ENCODE data around the gene SLPI.

Gene SLPI

GRCh38 chr20:45269754-45270270 is 15.4 kb upstream of the SLPI start:
- no peak for DNase-seq

DNA sequence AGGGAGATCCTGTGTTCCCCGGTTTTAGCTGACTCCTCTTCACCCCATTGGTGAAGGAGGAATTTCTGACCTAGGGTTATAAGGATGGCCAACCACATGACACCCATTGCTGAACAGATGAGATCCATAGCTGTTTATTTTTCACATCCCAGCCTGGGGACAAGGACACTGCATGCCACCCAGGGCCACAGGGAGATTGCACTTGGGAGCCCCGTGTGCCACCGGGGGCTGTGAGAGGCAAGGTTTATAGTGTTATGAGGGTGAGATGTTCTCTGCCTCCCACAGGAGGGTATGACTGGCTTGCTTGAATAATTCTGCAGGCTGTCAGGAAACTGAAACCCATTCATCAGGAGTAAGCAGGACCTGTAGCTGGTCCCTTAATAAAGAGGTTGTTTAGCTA is 14.7 kb upstream of the SLPI start:
- no peak for DNase-seq

- no peak for DNase-seq
Observed at GRCh38 chr20:45268531-45268930, 14.2 kb upstream of the SLPI start.

DNA sequence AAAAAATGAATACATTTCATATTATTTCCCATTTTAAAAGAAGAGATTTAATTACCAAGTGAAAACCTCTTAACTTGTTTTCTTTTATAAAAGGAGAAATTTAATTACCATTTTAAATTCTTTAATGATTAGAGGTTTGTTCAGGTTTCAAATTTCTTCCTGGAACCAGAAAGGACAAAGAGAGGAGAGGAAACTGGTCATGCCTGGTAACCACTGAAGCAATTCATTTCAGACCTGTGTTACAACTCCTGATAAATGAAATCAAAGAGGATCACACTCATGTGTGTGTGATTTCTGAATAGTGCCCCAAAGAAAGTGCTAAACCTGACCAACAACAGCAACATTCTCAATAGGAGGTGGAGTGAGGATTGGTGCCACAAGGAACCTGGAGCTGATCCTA is 12.6 kb upstream of the SLPI start:
- no peak for DNase-seq

GRCh38 chr20:45263556-45264266 is 9.3 kb upstream of the SLPI start:
- DNase-seq: no peak

GRCh38 chr20:45258664-45259063 is 4.3 kb upstream of the SLPI start:
- DNase-seq: no peak

- no peak for DNase-seq
Observed at GRCh38 chr20:45258259-45258658, 3.9 kb upstream of the SLPI start.

- no peak for DNase-seq
Observed at GRCh38 chr20:45257711-45258110, 3.3 kb upstream of the SLPI start.

GRCh38 chr20:45257161-45257560 is 2.8 kb upstream of the SLPI start:
- DNase-seq: no peak

DNA sequence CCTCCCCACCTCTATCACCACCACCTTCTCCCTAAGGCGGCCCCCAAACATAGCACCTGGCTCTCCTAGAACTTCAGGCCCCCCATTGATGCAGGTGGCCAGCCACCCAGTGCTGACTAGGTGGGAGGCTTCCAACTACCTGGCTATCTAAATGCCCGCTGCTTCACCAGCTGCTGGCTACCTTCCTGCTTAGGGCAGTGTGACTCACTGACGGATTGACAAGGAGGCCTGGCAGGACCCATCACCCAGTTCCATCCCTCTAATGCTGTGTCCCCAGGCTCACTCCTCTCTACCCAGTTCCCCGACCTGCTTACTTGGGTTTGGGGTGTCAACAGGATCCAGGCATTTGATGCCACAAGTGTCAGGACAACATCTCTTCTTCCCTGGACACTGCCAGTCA is 1.1 kb downstream of the SLPI start:
- no peak for DNase-seq

DNA sequence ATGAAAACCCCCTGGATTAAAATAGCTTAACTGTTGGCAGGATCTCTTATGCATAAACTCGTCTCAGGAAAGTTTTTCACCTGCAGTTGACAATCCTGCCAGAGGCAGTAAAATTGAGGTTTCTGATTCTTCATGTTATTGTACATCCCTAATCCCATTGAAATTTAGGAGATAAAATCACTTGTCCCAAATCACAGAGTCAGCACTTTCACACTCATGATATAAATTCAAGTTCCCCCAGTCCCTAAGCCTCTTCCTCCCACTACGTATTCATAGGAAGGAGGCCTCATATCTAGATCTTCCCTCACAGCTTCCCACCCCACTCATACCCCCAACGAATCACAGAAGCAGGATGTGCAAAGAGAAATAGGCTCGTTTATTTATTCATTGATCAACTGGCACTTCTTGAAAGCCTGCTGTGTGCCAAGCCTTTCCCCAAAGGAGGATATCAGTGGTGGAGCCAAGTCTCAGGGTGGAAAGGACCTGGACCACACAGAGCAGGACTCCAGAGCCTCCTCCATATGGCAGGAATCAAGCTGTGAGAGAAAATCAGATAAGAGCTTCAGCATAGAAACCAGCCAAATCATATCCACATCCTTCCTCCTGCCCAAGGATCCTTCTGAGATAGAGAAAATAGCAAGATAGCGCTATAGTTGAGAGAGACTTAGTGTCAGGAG is 2.3 kb downstream of the SLPI start:
- no peak for DNase-seq

- no peak for DNase-seq
Observed at GRCh38 chr20:45248609-45249008, 5.8 kb downstream of the SLPI start.

- no peak for DNase-seq
Observed at GRCh38 chr20:45247865-45248264, 6.5 kb downstream of the SLPI start.

DNA sequence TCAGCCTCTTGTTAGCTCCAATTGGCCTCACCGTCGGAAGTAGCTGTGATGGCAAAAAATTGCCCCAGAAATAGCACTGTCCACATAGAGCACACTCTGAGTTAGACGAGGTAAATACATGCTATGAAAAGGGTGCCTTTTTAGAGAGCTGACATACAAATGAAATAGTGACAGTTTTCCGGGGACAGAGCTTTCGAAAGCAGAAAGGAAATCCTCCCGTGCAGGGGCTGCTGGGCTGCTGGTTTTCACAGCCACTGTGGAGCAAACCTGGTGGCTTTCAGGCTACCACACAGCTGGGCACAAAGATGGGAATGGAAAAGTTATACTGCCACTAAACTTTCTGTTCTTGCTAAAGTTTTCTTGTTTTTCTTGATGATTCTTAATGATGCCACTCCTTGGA is 8.3 kb downstream of the SLPI start:
- no peak for DNase-seq

DNA sequence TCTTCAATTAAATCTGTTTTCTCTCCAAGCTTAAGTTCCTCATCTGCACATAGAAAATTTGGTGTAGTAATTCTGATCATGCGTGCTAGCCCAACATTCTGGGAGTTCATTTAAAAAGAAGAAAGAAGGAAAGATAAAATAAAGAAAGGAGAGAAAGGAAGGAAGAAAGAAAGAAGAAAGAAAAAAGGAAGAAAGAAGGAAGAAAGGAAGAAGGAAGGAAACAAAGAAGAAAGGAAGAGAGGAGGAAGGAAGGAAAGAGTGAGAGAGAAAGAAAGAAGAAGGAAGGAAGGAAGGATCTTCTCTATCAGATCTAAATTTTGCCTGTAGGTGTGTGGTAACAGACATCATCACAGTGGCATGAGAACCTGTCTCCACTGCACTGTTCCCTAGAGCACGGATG is 16.2 kb downstream of the SLPI start:
- DNase-seq: no peak

DNA sequence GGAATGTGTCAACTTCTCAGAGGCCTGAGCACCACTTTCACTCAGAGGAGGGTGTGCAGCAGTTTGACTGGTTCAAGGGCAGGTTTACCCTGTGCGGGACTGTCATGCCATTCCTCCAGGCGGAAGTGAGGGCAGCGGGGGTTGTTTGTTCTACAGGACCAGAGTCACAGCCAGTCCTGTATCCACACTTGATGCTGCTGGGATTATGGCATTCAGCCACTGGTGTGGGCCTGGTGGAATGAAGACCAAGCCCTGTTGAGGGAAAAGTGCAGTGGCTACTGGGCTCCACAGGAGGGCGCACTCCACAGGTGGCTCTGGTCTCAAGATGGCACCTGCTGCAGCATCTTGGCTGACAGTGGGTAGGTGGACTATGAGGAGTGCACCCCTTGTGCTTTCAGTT is 18.4 kb downstream of the SLPI start:
- no peak for DNase-seq

- no peak for DNase-seq
Observed at GRCh38 chr20:45230631-45231030, 23.7 kb downstream of the SLPI start.

DNA sequence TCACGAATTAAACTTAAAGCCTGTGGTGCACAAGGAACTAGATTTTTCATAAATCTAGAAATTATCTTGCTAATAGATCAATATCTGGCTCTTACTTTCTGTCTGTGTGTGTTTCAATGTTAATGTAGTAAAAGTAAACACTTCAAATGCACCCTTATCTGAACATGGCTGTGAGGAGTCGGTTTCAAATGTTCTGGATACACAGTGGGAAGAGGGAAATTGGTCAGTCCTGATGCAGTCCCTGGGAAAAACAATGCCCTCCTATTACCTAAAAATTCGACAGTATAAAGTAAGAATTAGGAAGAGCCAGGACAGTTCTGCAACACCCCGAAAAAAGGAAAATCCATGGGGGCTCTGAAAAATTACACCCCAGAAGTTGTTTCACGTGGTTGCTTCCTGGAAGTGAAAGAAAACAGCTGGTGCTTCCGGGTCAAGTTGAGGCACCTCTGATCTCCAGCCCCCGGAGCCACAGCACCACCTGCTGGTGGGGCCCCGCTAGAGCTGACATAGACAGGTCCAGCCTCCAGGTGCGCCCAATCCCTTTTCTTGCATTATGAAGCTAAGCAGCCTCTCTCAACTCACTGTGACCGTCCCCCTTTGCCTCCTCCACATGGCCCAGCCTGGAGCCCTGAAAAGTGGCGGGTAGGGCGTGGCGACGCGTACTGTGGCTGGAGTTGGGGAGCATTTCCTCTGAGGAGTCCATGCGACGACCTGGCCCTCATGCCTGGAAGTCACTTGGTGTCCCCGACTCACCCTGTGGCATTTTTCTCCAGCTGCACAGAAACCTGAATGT is 24.9 kb downstream of the SLPI start:
- DNase-seq: no peak

GRCh38 chr20:45226287-45226686 is 28.1 kb downstream of the SLPI start:
- no peak for DNase-seq

GRCh38 chr20:45223136-45223535 is 31.2 kb downstream of the SLPI start:
- DNase-seq: no peak

DNA sequence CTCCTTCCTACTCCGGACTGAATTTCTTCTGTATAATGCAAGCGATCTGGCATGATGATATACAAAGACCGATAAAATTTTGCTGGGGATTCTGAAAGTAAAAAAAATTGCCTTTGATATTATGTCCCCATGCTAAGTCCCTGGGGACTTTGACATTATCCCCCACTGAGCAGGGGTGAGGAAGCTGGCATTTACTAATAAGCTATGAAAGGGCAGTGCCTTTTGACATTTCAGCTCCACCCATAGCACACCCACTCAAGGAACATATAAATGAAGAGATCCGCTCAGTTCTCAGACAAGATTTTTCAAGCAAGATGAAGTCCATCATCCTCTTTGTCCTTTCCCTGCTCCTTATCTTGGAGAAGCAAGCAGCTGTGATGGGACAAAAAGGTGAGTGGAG is 33.3 kb downstream of the SLPI start, which contains the start of gene SEMG2:
TSS of gene SEMG2 (plus strand) at position 298 of the 400 bp plus-strand sequence. CDS start at position 315, 17 bp downstream.
- DNase-seq: no peak

DNA sequence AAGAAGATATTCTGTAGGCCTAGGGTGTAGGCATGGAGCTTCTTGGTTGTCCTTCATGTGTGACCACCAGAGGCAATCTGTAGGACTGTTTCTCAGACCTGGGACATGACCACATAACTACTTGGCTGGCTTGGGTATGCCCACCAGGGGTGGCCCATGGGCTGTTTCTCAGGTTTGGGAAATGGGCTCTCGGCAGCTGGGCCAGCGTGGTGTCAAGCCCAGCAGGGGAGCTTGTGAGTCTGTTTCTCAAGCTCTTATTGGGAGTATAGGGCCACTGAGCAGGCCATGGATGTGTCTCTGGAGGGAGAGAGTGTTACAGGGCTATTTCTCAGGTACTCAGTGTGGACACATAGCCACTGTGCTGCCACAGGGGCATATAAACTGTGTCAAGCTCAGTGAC is 35.7 kb downstream of the SLPI start:
- DNase-seq: no peak

- DNase-seq: no peak
Observed at GRCh38 chr20:45218124-45218523, 36.2 kb downstream of the SLPI start.

DNA sequence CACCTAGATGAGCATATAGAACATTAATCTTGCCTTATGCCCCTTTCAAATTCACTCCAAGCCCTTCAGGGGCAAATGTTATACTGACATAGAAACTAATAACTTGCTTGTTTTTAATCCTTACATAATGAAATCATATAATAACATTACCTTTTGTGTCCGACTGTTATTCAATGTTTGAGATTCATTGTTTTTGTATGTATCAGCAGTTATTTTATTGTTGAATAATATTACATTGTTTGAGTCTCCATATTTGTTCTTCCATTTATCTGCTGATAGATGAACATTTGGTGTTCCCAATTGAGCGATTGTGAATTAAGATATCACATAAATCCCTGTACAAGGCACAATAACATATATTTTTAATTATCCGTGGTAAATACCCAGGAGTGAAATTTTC is 41.5 kb downstream of the SLPI start:
- no peak for DNase-seq

Data from retina (tissue), 1 donor.